IPS-15b (cell line): ENCODE results near the gene SFTPA1.
"Not testable (repeated sequence)": the region's sequence is repeated elsewhere in the genome, so short reads cannot be mapped to it uniquely, and the experiment has no call there.

ENCODE experiments used
- H3K27me3 ChIP-seq: one replicate; pipeline ENCODE4 v1.6.1; 2013; ENCODE audit warnings: low read length; ENCODE audit not compliant: control insufficient read depth, insufficient read depth
- H3K36me3 ChIP-seq: one replicate; pipeline ENCODE4 v1.6.1; 2013; ENCODE audit warnings: low read length; ENCODE audit not compliant: control insufficient read depth, insufficient read depth
- H3K4me1 ChIP-seq: one replicate; pipeline ENCODE4 v1.6.1; 2013; ENCODE audit warnings: mild to moderate bottlenecking, low read length; ENCODE audit not compliant: control insufficient read depth, insufficient read depth
- H3K4me3 ChIP-seq: one replicate; pipeline ENCODE4 v1.5.1; 2013; ENCODE audit warnings: low read depth, low read length
- H3K9ac ChIP-seq: one replicate; pipeline ENCODE4 v1.6.1; 2013; ENCODE audit warnings: low read depth, mild to moderate bottlenecking, low read length
- H3K9me3 ChIP-seq: one replicate; pipeline ENCODE4 v1.6.1; 2013; ENCODE audit warnings: mild to moderate bottlenecking, low read length; ENCODE audit not compliant: control insufficient read depth, insufficient read depth

SFTPA1 gene

DNA sequence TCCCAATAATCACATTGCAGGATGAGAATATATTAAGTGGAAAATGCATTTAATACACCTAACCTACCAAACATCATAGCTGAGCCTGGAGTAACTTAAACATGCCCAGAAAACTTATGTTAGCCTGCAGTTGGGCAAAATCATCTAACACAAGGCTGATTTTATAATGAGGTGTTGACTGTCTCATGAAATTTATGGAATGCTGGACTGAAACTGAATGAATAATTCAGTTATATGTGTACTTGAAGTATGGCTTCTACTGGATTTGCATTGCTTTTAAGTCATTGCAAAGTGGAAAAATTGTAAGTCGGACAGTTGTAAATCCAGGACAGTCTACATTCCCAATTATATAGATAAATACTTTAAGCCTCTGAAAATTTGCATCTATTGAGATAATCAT lies 5.4 kb downstream of the SFTPA1 start:
- H3K27me3 ChIP-seq = no peaks in the 10 kb centered on the region
- no peaks in the 10 kb centered on the region for H3K9me3 ChIP-seq
- H3K4me3 ChIP-seq = no peak overlapping the region
- no peak overlapping the region for H3K9ac ChIP-seq
- H3K4me1 ChIP-seq = no peaks in the 10 kb centered on the region
- no peaks in the 10 kb centered on the region for H3K36me3 ChIP-seq

DNA sequence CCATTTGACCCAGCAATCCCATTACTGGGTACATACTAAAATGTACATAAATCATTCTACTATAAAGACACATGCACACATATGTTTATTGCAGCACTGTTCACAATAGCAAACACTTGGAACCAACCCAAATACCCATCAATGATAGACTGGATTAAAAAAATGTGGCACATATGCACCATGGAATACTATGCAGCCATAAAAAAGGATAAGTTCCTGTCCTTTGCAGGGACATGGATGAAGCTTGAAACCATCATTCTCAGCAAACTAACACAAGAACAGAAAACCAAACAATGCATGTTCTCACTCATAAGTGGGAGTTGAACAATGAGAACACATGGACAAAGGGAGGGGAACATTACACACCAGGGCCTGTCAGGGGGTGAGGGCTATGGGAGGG lies 12.9 kb downstream of the SFTPA1 start:
- H3K4me1 ChIP-seq, H3K36me3 ChIP-seq, H3K27me3 ChIP-seq, H3K9ac ChIP-seq, H3K4me3 ChIP-seq, H3K9me3 ChIP-seq: not testable (repeated sequence)

DNA sequence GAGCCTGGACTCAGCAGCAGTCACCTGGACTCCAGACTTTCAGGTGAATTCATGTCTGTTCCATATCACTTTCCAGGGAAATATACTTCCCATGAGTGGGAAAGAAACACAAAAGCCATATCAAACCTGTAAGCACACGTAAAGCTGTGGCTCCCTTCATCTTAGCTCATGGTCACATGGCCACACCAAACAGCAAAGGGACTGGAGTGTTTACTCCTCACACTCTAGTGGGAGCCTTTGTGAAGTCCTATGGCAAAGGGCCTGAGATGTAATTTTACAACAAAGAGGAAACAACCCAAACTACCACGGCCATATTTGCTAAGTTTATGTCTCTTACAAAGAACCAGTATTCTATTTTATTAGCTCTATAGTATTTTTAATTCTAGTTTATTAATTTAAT lies 16.3 kb downstream of the SFTPA1 start:
- no peaks in the 10 kb centered on the region for H3K36me3 ChIP-seq

DNA sequence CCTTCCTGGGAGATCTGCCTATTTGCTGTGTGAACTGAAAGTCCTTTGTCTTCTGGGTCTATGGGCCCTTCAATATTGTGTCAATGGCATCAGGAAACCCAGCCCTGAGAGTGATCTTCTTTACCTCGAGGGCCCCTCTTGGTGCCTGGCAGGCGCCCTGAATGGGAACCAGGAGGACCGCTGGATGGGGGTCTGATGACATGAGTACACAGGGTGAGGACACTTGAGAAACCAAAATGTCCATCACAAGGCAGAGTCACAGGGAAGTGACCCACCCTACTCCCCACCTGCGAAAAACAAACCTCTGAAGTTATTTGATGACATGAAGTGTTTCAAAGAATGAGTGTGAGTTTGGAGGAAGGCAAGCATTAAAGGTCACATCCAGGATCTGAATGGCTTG lies 17.3 kb downstream of the SFTPA1 start:
- H3K27me3 ChIP-seq = no peaks in the 10 kb centered on the region
- H3K4me1 ChIP-seq = no peaks in the 10 kb centered on the region
- no peak overlapping the region for H3K9ac ChIP-seq
- H3K9me3 ChIP-seq = no peaks in the 10 kb centered on the region
- H3K4me3 ChIP-seq = no peak overlapping the region
- no peaks in the 10 kb centered on the region for H3K36me3 ChIP-seq

More for the DNA sequence above, 16.3 kb downstream of the SFTPA1 start:
- Histone ChIP-seq H3K27me3 (no peaks in the 10 kb centered on the region), H3K9me3 (no peaks in the 10 kb centered on the region), H3K4me3 (no peak overlapping the region), H3K4me1 (no peaks in the 10 kb centered on the region), H3K9ac (no peak overlapping the region)

DNA sequence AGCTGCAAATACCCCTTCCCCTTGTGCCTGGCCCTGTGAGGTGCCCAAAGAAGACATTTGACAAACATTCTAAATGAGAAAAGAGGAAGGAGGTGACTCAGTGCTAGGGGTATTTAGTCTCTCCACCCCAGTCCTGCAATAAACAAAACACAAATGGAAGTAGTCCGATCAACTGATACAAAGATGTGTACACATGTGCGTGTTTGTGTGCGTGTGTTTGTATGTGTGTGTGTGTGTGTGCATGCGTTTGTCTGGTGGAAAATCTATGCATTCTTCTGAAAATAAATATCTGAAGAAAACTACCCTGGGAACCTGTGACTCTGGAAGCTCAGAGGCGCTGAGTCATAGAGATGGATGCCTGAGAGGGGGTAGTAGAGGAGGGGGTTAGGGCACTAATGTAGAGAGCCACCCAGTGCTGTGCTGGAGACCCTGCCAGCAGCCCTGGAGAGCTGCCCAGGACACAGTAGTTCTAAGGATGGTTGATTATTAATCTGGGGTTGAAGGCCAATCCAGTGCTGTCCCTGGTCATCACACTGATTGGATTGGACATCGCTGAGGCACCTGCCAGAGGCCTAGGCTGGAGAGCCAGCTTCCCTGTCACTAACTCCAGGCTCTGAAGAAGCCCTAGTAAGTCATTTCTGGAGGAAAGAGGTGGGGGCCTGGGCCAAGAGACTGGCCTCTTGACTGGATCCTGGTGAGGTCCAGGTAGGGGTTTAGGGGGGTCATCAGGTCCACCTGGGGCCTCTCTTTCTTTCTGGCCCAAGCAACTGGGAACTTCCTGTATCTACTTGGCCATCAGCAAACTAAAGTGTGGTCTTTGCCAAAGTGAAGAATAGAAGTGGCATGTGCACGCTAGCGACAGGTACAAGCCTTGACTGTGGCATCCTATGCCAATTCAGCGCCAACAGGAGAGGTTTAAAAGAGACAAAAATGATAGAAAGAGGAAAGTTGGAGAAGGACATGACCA lies 18.5 kb downstream of the SFTPA1 start:
- Histone ChIP-seq H3K4me3 (no peak overlapping the region), H3K9ac (no peak overlapping the region), H3K9me3 (no peaks in the 10 kb centered on the region), H3K4me1 (no peaks in the 10 kb centered on the region), H3K27me3 (no peaks in the 10 kb centered on the region), H3K36me3 (no peaks in the 10 kb centered on the region)

DNA sequence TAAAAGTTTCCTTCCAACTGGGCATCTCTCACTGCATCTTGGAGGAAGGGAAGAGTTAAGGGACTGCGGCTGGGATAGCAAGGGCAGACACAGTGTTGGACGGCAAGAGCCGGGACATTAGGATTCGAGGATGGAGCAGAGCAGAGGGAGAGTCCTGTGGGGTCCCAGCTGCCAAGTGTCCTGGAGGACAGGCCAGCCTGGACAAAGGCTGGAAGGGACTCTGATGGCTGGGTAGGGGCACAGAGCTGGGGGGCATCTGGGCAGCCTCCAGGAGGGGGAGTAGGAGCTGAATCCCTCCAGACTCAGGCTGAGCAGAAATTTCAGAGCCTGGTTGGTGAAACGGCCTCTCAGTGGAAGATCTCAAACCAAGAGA lies 19.2 kb downstream of the SFTPA1 start:
- no peak overlapping the region for H3K9ac ChIP-seq
- no peak overlapping the region for H3K4me3 ChIP-seq
- no peaks in the 10 kb centered on the region for H3K9me3 ChIP-seq
- no peaks in the 10 kb centered on the region for H3K36me3 ChIP-seq
- H3K4me1 ChIP-seq = no peaks in the 10 kb centered on the region
- H3K27me3 ChIP-seq = no peaks in the 10 kb centered on the region

DNA sequence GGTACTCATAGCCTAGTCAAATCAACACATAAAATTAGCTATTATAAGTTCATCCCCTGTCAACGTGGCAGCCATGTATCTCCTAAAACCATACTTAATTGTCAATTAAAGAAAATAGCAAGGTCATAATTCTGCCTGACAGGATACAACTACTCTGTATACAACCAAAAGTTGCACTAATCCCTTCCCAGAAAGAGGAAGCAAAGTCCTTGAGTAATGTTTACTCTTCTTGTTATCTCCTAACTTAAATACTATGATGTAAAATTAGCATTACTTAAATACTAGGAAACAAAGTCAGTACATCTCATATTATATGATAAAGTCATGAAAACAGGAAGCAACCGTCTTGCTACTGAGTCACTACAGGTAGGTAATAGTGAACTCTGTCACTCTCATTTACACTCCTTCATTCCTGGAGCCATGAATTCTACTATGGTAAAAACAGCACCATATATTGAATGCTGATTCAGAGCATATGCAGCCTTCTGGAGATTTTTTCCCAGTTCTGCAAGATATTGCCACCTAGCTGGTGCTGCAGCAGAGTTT lies 26.0 kb downstream of the SFTPA1 start:
- H3K27me3 ChIP-seq, H3K4me1 ChIP-seq, H3K4me3 ChIP-seq, H3K9ac ChIP-seq, H3K9me3 ChIP-seq, H3K36me3 ChIP-seq: not testable (repeated sequence)

DNA sequence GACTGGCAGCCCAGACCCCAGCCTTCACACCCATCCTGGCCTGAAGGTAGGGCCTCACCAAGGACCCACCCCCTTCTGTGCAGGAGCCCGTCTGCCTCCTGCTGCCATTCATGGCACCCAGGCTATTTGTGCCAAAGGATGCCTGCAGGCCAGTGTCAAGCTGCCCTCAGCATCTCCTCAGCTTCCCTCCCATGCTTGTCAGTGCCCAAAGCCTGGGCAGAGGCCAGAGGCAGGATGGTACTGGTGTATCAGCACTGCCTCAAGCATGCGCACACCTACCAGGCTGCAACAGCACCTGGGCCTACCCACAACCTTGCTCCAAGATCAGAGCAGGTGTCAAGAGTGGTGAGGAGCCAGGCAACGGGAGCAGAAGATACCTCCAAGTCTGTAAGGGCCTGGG lies 27.6 kb downstream of the SFTPA1 start:
- Histone ChIP-seq H3K27me3 (no peaks in the 10 kb centered on the region), H3K36me3 (no peaks in the 10 kb centered on the region), H3K4me3 (no peak overlapping the region), H3K4me1 (no peaks in the 10 kb centered on the region), H3K9me3 (no peaks in the 10 kb centered on the region), H3K9ac (no peak overlapping the region)

DNA sequence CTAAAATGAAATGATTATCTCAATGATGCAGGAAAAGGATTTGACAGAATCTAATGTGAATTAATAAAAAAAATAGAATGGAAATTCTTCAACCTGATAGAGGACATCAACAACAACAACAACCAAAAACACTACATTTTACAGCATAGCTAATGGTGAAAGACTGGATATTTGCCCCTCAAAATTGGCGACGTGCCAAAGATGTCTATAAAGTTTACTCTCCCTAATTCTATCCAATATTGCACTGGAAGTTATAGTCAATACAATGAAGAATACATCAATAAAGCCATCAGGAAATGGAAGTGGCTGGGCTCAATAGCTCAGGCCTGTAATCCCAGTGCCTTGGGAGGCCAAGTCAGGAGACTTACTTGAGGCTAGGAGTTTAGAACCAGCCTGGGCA lies 42.0 kb downstream of the SFTPA1 start:
- not testable (repeated sequence) for H3K36me3 ChIP-seq, H3K4me3 ChIP-seq, H3K4me1 ChIP-seq, H3K9me3 ChIP-seq, H3K9ac ChIP-seq, H3K27me3 ChIP-seq

DNA sequence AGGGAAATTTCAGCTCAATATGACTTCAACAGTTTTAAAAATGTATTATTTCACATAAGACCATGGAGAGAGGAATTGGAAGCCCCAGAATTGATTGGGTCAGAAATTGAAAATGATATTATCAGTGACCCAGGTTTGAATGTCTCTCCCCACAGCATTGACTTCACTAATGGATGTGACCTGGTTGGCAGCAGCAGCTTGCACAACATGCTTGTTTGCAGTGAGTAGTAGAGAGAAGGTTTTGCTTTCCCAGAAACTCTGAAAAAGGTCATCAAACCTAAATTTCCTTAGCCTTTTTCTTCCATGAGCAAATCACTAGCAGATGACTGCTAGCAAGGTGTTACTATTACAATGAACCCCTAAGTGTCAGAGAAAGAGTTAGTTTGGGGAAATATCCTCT lies 52.5 kb downstream of the SFTPA1 start:
- not testable (repeated sequence) for H3K9ac ChIP-seq, H3K4me1 ChIP-seq, H3K4me3 ChIP-seq, H3K27me3 ChIP-seq, H3K36me3 ChIP-seq, H3K9me3 ChIP-seq

DNA sequence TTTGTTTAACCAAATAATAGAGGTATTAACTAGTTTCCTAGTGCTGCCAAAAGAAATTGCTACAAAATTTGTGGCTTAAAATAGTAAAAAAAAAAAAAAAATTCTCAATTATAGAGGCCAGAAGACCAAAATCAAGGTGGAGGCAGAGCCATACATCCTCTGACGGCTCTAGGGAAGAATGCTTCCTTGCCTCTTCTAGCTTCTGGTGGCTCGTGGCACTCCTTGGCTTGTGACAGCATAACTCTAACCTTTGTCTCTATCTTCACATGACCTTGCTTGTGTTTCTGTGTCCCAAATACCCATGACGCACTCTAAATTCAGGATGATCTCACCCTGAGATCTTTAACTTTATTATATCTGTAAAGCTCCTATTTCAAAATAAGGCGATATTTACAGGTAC lies 53.9 kb downstream of the SFTPA1 start:
- not testable (repeated sequence) for H3K36me3 ChIP-seq, H3K4me1 ChIP-seq, H3K27me3 ChIP-seq, H3K9me3 ChIP-seq, H3K4me3 ChIP-seq, H3K9ac ChIP-seq
